Spleen (tissue), 11 donors: Measurements from ENCODE around the gene ELF1. TPM values are rescaled to one million over a fixed set of nuclear protein-coding genes. Genes with fewer than 3 reads are reported as not detected.

Experiments used
- DNase-seq: peaks from one replicate; pipeline ENCODE4 v3.0.0-alpha.2; 2020
- H3K27ac ChIP-seq, 8 donors: fragments of 200-600 bp; sonication (generic) in 7 of 8; 1 replicate in 4 of 8; 2 replicates in 4 of 8; pipeline versions ENCODE4 v1.5.0 to v1.8.0; 2016 to 2021; ENCODE audit warnings: inconsistent platforms in 4 of 8, mild to moderate bottlenecking in 4 of 8, moderate library complexity in 1 of 8
- H3K27me3 ChIP-seq, 7 donors: fragments of 200-600 bp; sonication (generic) in 6 of 7; replicated peaks in 1 of 7; 1 replicate in 4 of 7; 2 replicates in 3 of 7; pipeline versions ENCODE4 v1.5.0 to v1.8.0; 2016 to 2021; ENCODE audit warnings: inconsistent platforms in 3 of 7, mild to moderate bottlenecking in 1 of 7
- H3K36me3 ChIP-seq, 6 donors: fragments of 200-600 bp; sonication (generic) in 5 of 6; 1 replicate in 4 of 6; 2 replicates in 2 of 6; pipeline versions ENCODE4 v1.5.0 to v1.8.0; 2016 to 2021; ENCODE audit warnings: inconsistent platforms in 2 of 6
- H3K4me1 ChIP-seq, 6 donors: fragments of 200-600 bp; sonication (generic) in 5 of 6; 1 replicate in 3 of 6; 2 replicates in 3 of 6; pipeline versions ENCODE4 v1.5.0 to v1.8.0; 2016 to 2021; ENCODE audit warnings: inconsistent platforms in 3 of 6
- H3K4me3 ChIP-seq, 8 donors: fragments of 200-600 bp; sonication (generic) in 7 of 8; 1 replicate in 4 of 8; 2 replicates in 4 of 8; pipeline versions ENCODE4 v1.5.0 to v1.8.0; 2016 to 2021; ENCODE audit warnings: inconsistent platforms in 4 of 8, mild to moderate bottlenecking in 4 of 8, moderate library complexity in 2 of 8
- H3K9me3 ChIP-seq, 8 donors: fragments of 200-600 bp; sonication (generic) in 7 of 8; 1 replicate in 4 of 8; 2 replicates in 4 of 8; pipeline versions ENCODE4 v1.5.0 to v1.8.0; 2016 to 2021; ENCODE audit warnings: inconsistent platforms in 4 of 8
- CTCF ChIP-seq, 11 experiments: fragments of 200-600 bp in 7 of 11; fragments of 450-650 bp in 4 of 11; sonication (generic) in 4 of 11; IDR thresholded peaks in 8 of 11; conservative IDR thresholded peaks in 3 of 11; 1 replicate in 7 of 11; 2 replicates in 4 of 11; pipeline versions ENCODE4 v1.4.0 to v1.8.0; 2016 to 2021; ENCODE audit warnings: antibody characterized with exemption in 11 of 11, inconsistent platforms in 4 of 11, mild to moderate bottlenecking in 1 of 11
- POLR2A ChIP-seq, 3 donors: fragments of 450-650 bp; IDR thresholded peaks; one replicate each; pipeline ENCODE4 v1.5.1; 2017; ENCODE audit warnings: antibody characterized with exemption in 3 of 3, mild to moderate bottlenecking in 1 of 3
- POLR2AphosphoS5 ChIP-seq, 3 donors: sonication (generic); formaldehyde crosslinking; IDR thresholded peaks; one replicate each; pipeline ENCODE4 v1.5.1; 2017; ENCODE audit warnings: antibody characterized with exemption in 3 of 3
- WGBS, 5 donors: extraction: QIAGEN DNeasy Blood & Tissue Kit in 3 of 5; methylation state at CpG; one replicate each; pipeline versions ENCODE4 v1.1.5 to v1.1.7; 2013 to 2018; 5-methylcytosine and 5-hydroxymethylcytosine counted together
- intact Hi-C: fragments of 100-400 bp; cut with DNase I; formaldehyde crosslinking; loops from one replicate; pipeline ENCODE4 v1.15.0; 2023; ENCODE audit warnings: low total_unique reads
- polyA plus RNA-seq, 3 donors: library from polyadenylated mRNA; stranded (reverse); fragments of 200-250 nt; gene quantifications; one replicate each; pipeline ENCODE4 v1.2.1, GENCODE V29; 2013
- total RNA-seq, 7 donors: library from RNA; depleted of rRNA in 3 of 7; stranded (reverse); fragments of >200 nt in 3 of 7; fragmentation: NEBNext Ultra II Directional in 4 of 7; extraction: Animal tissue kit (Norgen Biotek cat#: 25700) in 4 of 7; gene quantifications; one replicate each; pipeline versions ENCODE4 v1.1.0 to v1.2.1, GENCODE V29; 2016 to 2021
- donor health status: healthy with polysubstance abuse.
- donor health status: DM: no; HTN: no; CAD: no; lungs with moderate emphysema.
- donor health status: DM: no; HTN: no; CAD: no.
- donor health status: Bipolar disorder and iron deficiency.
- donor health status: healthy.
- donor health status: DM: no; HTN: no; CAD: no.
- donor health status: DM: yes; HTN: yes; CAD: no.

ELF1 gene
- total and polyA plus RNA-seq, 10 donors, result 18.0 to 146 (median 116) TPM

- Histone ChIP-seq H3K9me3 (no peaks in the 10 kb centered on the region), H3K4me1 (peaks cover 12 to 87% (median 69%) of the 10 kb centered on the region in 6 donors), H3K4me3 (no peak overlapping the region), H3K36me3 (no peaks in the 10 kb centered on the region), H3K27me3 (no peaks in the 10 kb centered on the region), H3K27ac (peak overlapping the region in 1 of 8 donors; percentile 12)
- intact Hi-C loops, result loop anchor here (10.0 kb wide), 3 partner anchors 81 to 261 kb away; no protein-coding TSS in a partner anchor
- no peak for TF ChIP-seq CTCF (IDR thresholded peaks at IDR 0.05 in 8 of 11, conservative IDR thresholded peaks at IDR 0.05 in 3 of 11)
- TF ChIP-seq POLR2AphosphoS5 (IDR thresholded peaks at IDR 0.05), result no peak
- TF ChIP-seq POLR2A (IDR thresholded peaks at IDR 0.05), result no peak
- no peak for DNase-seq
Measured at GRCh38 chr13:41056194-41056593, 37.1 kb upstream of the ELF1 start.

- peak in 2 of 11 experiments; percentile 12 to 20 for TF ChIP-seq CTCF (IDR thresholded peaks at IDR 0.05 in 8 of 11, conservative IDR thresholded peaks at IDR 0.05 in 3 of 11)
- no peak for TF ChIP-seq POLR2AphosphoS5 (IDR thresholded peaks at IDR 0.05)
- no peaks in the 10 kb centered on the region for H3K9me3 ChIP-seq
- DNase-seq, result no peak
- 82 to 94% (median 87%) methylated on average over 5 of the region's 5 CpGs for WGBS, 5 donors
- H3K4me1 ChIP-seq, result peaks cover 14 to 98% (median 76%) of the 10 kb centered on the region in 6 donors
- peak overlapping the region in 6 of 8 donors; percentile 27 to 66 (median 64) for H3K27ac ChIP-seq
- intact Hi-C loops, result loop anchor here (10.0 kb wide), 3 partner anchors 80 to 260 kb away; no protein-coding TSS in a partner anchor
- no peaks in the 10 kb centered on the region for H3K27me3 ChIP-seq
- no peak overlapping the region for H3K4me3 ChIP-seq
- no peaks in the 10 kb centered on the region for H3K36me3 ChIP-seq
Measured at GRCh38 chr13:41054919-41055619, 36.0 kb upstream of the ELF1 start.

- Histone ChIP-seq H3K4me1 (peaks cover 16 to 98% (median 80%) of the 10 kb centered on the region in 6 donors), H3K9me3 (no peaks in the 10 kb centered on the region), H3K36me3 (no peaks in the 10 kb centered on the region), H3K27ac (peak overlapping the region in 6 of 8 donors; percentile 45 to 66 (median 64)), H3K27me3 (no peaks in the 10 kb centered on the region), H3K4me3 (peak overlapping the region in 1 of 8 donors; percentile 10)
- intact Hi-C loops, result loop anchor here (10.0 kb wide), 3 partner anchors 80 to 260 kb away; no protein-coding TSS in a partner anchor
- WGBS, 5 donors, result 39 to 45% (median 42%) methylated on average over 9 of the region's 9 CpGs
- TF ChIP-seq POLR2A (IDR thresholded peaks at IDR 0.05) (no peak), CTCF (IDR thresholded peaks at IDR 0.05 in 8 of 11, conservative IDR thresholded peaks at IDR 0.05 in 3 of 11) (peak; percentile 10 to 58 (median 50))
- no peak for DNase-seq
Measured at GRCh38 chr13:41054212-41054877, 35.2 kb upstream of the ELF1 start.

GRCh38 chr13:41053384-41053826 is 34.3 kb upstream of the ELF1 start:
- no peak for DNase-seq
- Histone ChIP-seq H3K9me3 (no peaks in the 10 kb centered on the region), H3K27ac (peak overlapping the region in 6 of 8 donors; percentile 45 to 66 (median 64)), H3K4me3 (peak overlapping the region in 1 of 8 donors; percentile 10), H3K27me3 (no peaks in the 10 kb centered on the region), H3K36me3 (peaks cover 0 to 1% (median 0%) of the 10 kb centered on the region in 6 donors), H3K4me1 (peaks cover 16 to 98% (median 78%) of the 10 kb centered on the region in 6 donors)
- no peak for TF ChIP-seq POLR2A (IDR thresholded peaks at IDR 0.05)
- no peak for TF ChIP-seq CTCF (IDR thresholded peaks at IDR 0.05 in 8 of 11, conservative IDR thresholded peaks at IDR 0.05 in 3 of 11)
- no peak for TF ChIP-seq POLR2AphosphoS5 (IDR thresholded peaks at IDR 0.05)
- intact Hi-C loops, result loop anchor here (10.0 kb wide), 3 partner anchors 79 to 259 kb away; no protein-coding TSS in a partner anchor
- WGBS, 5 donors, result 33 to 42% (median 39%) methylated on average over 2 of the region's 2 CpGs
